ENCODE data around the gene SLC24A4.

GRCh38 chr14:92463141-92463540 is 140.2 kb downstream of the SLC24A4 start:
- TF ChIP-seq CTCF (IDR thresholded peaks at IDR 0.05), result no peak
- no peak for TF ChIP-seq POLR2A (IDR thresholded peaks at IDR 0.05)

Data from uterus (tissue), 2 donors.